BJ (cell line): ENCODE data around the gene DPYSL3. TPM values are rescaled to one million over a fixed set of nuclear protein-coding genes. Genes with fewer than 3 reads are reported as not detected.
"Not testable (repeated sequence)": the region's sequence is repeated elsewhere in the genome, so short reads cannot be mapped to it uniquely, and the experiment has no call there.

Experiments used
- CTCF ChIA-PET: fragments of 350-600 bp; formaldehyde crosslinking; extraction: SDS; loops from one replicate; lab custom pipeline; 2021; ENCODE audit warnings: antibody characterized with exemption, inconsistent platforms; lab: Yijun Ruan, JAX
- POLR2A ChIA-PET: fragments of 300-600 bp; sonication (Branson Sonifier 250); formaldehyde crosslinking; extraction: SDS; loops from one replicate; lab custom pipeline; 2021; ENCODE audit warnings: antibody characterized with exemption; lab: Charles Lee
- DNase-seq: peaks from one replicate; pipeline ENCODE4 v3.0.0-alpha.2; 2011; ENCODE audit warnings: low read depth
- H3K27me3 ChIP-seq: 2 replicates; pipeline ENCODE4 v1.6.0; 2011; ENCODE audit warnings: low read length; ENCODE audit not compliant: control insufficient read depth, insufficient read depth
- H3K36me3 ChIP-seq: 2 replicates; pipeline ENCODE4 v1.5.1; 2011; ENCODE audit warnings: low read length; ENCODE audit not compliant: control insufficient read depth, insufficient read depth
- H3K4me3 ChIP-seq: 2 replicates; pipeline ENCODE4 v1.5.1; 2011; ENCODE audit warnings: low read depth, mild to moderate bottlenecking, control low read depth, low read length
- polyA plus RNA-seq: library from polyadenylated mRNA; depleted of rRNA; stranded (reverse); fragments of >200 nt; gene quantifications from 2 replicates; pipeline ENCODE4 v1.2.3, GENCODE V29; 2011
- TF ChIP-seq, protein P1 (sequence below): IDR thresholded peaks from 2 replicates; pipeline ENCODE4 v1.5.1; 2011; ENCODE audit warnings: low read depth, mild to moderate bottlenecking, control low read depth, inconsistent platforms, low read length, moderate library complexity; ENCODE audit not compliant: insufficient read depth

DPYSL3 gene
- polyA plus RNA-seq, 1 experiment, result 49.6 TPM

DNA sequence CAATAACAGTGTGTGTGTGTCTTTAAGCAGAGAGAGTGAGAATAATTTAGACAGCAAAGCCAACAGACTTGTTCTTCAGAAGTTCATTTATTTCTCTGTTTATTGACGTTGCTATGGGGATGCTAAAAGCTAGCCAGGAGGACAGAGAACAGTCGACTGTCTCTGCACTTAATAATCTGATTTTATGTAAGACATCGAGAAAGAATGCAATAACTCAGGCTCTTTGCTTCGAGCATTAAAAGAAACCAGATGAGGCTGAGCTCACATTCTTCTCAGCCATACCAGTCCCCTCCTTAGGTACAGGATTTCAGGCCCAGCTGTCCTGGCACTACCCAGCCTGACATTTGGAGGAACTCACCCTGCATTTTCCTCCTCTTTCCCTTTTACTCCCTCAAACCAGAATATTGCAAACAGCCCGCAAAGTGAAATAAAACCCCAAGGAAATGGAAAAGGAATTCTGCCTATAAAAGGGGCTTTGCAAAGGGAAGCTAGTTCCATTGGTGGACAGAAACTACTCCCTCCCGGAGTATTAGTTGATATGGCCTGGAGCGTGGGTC lies 44.5 kb upstream of the DPYSL3 start:
- Histone ChIP-seq H3K27me3 (no peaks in the 10 kb centered on the region), H3K4me3 (no peak overlapping the region), H3K36me3 (no peaks in the 10 kb centered on the region)
- ChIA-PET POLR2A (interaction anchor here (1.5 kb wide), 1 partner anchor 11 kb away, joined by 3 read pairs; no protein-coding TSS in a partner anchor), CTCF (interaction anchor here (0.9 to 1.5 kb wide), 13 partner anchors 12 to 331 kb away, joined by 3 to 6 read pairs (median 3); partner anchors contain the start of gene DPYSL3)
- TF ChIP-seq, protein P1, sequence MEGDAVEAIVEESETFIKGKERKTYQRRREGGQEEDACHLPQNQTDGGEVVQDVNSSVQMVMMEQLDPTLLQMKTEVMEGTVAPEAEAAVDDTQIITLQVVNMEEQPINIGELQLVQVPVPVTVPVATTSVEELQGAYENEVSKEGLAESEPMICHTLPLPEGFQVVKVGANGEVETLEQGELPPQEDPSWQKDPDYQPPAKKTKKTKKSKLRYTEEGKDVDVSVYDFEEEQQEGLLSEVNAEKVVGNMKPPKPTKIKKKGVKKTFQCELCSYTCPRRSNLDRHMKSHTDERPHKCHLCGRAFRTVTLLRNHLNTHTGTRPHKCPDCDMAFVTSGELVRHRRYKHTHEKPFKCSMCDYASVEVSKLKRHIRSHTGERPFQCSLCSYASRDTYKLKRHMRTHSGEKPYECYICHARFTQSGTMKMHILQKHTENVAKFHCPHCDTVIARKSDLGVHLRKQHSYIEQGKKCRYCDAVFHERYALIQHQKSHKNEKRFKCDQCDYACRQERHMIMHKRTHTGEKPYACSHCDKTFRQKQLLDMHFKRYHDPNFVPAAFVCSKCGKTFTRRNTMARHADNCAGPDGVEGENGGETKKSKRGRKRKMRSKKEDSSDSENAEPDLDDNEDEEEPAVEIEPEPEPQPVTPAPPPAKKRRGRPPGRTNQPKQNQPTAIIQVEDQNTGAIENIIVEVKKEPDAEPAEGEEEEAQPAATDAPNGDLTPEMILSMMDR, result no peak
- DNase-seq, result peak; percentile 98

DNA sequence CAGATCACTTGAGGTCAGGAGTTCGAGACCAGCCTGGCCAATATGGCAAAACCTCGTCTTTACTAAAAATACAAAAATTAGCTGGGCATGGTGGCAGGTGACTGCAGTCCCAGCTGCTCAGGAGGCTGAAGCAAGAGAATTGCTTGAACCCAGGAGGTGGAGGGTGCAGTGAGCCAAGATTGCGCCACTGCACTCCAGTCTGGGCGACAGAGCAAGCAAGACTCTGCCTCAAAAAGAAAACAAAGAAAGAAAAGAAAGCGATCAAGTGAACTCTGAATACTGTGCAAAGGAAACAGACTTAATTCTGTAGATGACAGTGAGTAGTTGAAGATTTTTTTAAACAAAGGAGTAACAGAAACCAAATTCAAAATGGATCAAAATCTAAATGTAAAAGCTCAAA lies 43.9 kb upstream of the DPYSL3 start:
- DNase-seq, H3K27me3 ChIP-seq, H3K4me3 ChIP-seq, H3K36me3 ChIP-seq: not testable (repeated sequence)
- POLR2A ChIA-PET, result interaction anchor here (1.5 kb wide), 1 partner anchor 12 kb away, joined by 3 read pairs; no protein-coding TSS in a partner anchor
- CTCF ChIA-PET, result interaction anchor here (0.9 to 1.5 kb wide), 13 partner anchors 11 to 330 kb away, joined by 3 to 6 read pairs (median 3); partner anchors contain the start of gene DPYSL3

DNA sequence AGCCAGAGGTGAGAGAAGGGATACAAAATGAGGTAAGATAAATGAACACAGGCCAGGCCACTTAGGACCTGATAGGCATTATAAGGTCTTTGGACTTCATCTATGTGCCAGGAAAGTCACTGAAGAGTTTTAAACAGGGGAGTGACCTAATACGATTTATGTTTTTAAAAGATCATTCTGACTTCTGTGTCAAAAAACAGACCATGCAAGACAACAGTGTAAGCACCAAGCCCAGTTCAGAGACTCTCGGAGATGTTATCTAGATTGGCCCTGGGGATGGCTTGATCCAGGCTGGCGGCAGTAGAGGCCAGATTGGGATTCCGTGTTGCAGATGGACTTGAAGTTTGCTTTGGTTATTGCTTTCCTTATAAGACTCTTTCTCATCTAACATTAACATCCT lies 43.0 kb upstream of the DPYSL3 start:
- DNase-seq, result no peak
- TF ChIP-seq, protein P1, result no peak
- H3K27me3 ChIP-seq, result no peaks in the 10 kb centered on the region
- ChIA-PET CTCF (interaction anchor here (1.5 kb wide), 1 partner anchor 14 kb away, joined by 3 read pairs; no protein-coding TSS in a partner anchor), POLR2A (no interaction called here)
- H3K36me3 ChIP-seq, result no peaks in the 10 kb centered on the region
- H3K4me3 ChIP-seq, result no peak overlapping the region

DNA sequence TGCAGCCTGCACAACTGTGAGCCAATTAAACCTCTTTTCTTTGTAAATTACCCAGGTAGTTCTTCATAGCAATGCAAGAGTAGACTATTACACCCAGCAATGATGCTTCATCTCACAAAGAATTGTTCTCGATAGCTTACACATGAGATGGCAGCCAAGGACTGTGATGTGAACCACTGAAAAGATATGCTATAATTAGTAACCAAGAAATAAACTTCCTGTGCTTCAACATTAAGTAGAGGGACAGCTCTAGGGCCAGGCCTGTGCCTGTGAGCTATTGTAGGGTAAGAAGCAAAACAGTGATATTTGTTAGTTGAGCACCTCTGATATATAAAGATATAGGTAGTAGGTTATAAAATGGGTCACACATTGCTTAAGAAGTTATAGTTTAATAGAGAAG lies 41.8 kb upstream of the DPYSL3 start:
- TF ChIP-seq, protein P1, result no peak
- no peak for DNase-seq

DNA sequence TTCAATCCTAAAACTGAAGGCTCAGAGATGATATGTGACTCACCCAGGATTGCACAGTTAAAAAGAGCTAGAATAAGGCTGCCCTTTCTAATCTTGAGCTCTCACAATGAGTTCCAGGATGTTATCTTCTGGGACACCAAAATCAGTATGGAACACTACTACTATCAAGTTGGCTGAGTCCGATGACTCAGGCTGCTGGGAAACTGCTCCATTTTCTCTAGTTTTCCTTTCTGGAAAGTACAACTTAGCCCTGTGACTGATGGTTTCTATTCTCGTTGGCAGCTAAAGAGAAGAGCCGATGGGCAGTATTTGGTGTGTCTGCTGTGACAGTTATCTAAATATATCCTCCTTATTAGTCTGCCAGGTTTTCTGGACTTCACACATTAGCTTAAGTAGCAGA lies 37.9 kb upstream of the DPYSL3 start:
- Histone ChIP-seq H3K36me3 (no peaks in the 10 kb centered on the region), H3K4me3 (no peak overlapping the region), H3K27me3 (no peaks in the 10 kb centered on the region)
- TF ChIP-seq, protein P1, result no peak
- no peak for DNase-seq
- ChIA-PET CTCF (interaction anchor here (1.1 to 1.5 kb wide), 2 partner anchors 11 to 29 kb away, joined by 3 read pairs; no protein-coding TSS in a partner anchor), POLR2A (no interaction called here)

More for the DNA sequence above, 41.8 kb upstream of the DPYSL3 start:
- Histone ChIP-seq H3K36me3 (no peaks in the 10 kb centered on the region), H3K4me3 (no peak overlapping the region), H3K27me3 (no peaks in the 10 kb centered on the region)
- POLR2A ChIA-PET, result no interaction called here
- CTCF ChIA-PET, result interaction anchor here (0.9 to 1.2 kb wide), 2 partner anchors 42 to 87 kb away, joined by 3 to 4 read pairs; partner anchors contain the start of gene DPYSL3

DNA sequence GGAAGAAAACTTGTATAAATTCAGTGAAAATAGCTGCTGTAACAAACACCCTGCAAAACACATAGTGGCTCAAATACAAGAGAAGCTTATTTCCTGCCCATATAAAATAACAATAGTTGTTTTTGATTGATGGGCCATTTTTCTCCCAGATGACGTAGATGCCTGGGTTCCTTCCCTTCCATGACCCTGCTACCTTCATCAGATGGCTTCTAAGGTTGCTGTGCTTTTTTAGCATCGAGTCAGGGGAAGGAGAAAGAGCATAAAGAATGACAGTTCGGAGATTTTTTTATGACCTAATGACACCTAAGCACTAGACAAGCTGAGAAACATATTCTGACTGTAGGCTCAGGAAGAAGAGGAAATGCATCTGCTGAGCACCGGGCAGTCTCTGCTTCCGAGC lies 34.7 kb upstream of the DPYSL3 start:
- ChIA-PET CTCF (no interaction called here), POLR2A (no interaction called here)
- H3K4me3 ChIP-seq, result no peak overlapping the region
- H3K36me3 ChIP-seq, result no peaks in the 10 kb centered on the region
- H3K27me3 ChIP-seq, result no peaks in the 10 kb centered on the region
- TF ChIP-seq, protein P1, result no peak
- no peak for DNase-seq
